Activated CD4-positive, alpha-beta T cell treated with anti-CD3 and anti-CD28 coated beads, Interleukin-2, amount 10 ng/mL, durations not matched to agents 24 days and 14 days (primary cell): ENCODE measurements around the gene C16orf78. TPM values are rescaled to one million over a fixed set of nuclear protein-coding genes. Genes with fewer than 3 reads are reported as not detected.

Source experiments
- DNase-seq: peaks from one replicate; pipeline ENCODE4 v3.0.0; 2022
- H3K27ac Mint-ChIP-seq: one replicate; pipeline ENCODE4 v1.8.0; 2022; ENCODE audit warnings: mild to moderate bottlenecking, mixed read lengths
- H3K27me3 Mint-ChIP-seq: one replicate; pipeline ENCODE4 v1.8.0; 2022; ENCODE audit warnings: mixed read lengths
- H3K36me3 Mint-ChIP-seq: one replicate; pipeline ENCODE4 v1.8.0; 2022; ENCODE audit warnings: low read depth, mild to moderate bottlenecking, mixed read lengths
- H3K4me1 Mint-ChIP-seq: one replicate; pipeline ENCODE4 v1.8.0; 2021; ENCODE audit warnings: mixed read lengths
- H3K4me3 Mint-ChIP-seq: one replicate; pipeline ENCODE4 v1.8.0; 2022; ENCODE audit warnings: mild to moderate bottlenecking, moderate library complexity, mixed read lengths
- H3K9me3 Mint-ChIP-seq: one replicate; pipeline ENCODE4 v1.8.0; 2021; ENCODE audit warnings: mixed read lengths
- intact Hi-C: fragments of 100-400 bp; cut with micrococcal nuclease; formaldehyde crosslinking; loops from one replicate; pipeline ENCODE4 v1.15.1; 2023
- total RNA-seq: library from RNA; stranded (reverse); gene quantifications from 2 replicates; pipeline ENCODE4 v1.2.3, GENCODE V29; 2022

C16orf78 gene
- total RNA-seq, 1 donor from 2014 or later = not detected

GRCh38 chr16:49440156-49441065 is 66.8 kb downstream of the C16orf78 start:
- intact Hi-C loops = no loop called here
- Mint-ChIP-seq H3K36me3 (no peaks in the 10 kb centered on the region), H3K27me3 (peaks cover 2% of the 10 kb centered on the region), H3K9me3 (no peaks in the 10 kb centered on the region), H3K4me1 (peaks cover 16% of the 10 kb centered on the region), H3K4me3 (no peak overlapping the region), H3K27ac (no peak overlapping the region)
- no peak for DNase-seq

DNA sequence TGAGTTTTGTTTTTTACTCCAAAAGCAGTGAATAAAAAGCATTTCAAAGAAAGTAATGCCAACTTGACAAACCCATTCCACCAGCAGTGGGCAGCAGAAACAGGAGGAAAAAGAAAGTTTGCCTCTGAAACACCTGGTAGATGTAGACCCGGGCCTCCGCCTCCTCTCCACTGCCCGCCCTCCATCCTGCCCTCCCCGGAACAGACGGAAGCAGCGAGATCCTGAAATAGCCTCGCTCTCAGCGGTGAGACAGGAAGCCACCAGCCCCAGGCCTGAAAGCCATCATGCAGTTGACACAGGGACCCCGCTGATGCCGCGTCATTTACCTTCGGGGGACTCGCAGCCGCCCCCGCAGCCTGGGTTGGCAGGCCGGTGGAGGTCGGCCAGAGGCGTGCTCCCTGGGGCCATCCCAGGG is 67.8 kb downstream of the C16orf78 start:
- Mint-ChIP-seq H3K27ac (peak overlapping the region; percentile 31), H3K36me3 (no peaks in the 10 kb centered on the region), H3K27me3 (peaks cover 3% of the 10 kb centered on the region), H3K4me1 (peaks cover 16% of the 10 kb centered on the region), H3K4me3 (peak overlapping the region; percentile 50), H3K9me3 (no peaks in the 10 kb centered on the region)
- intact Hi-C loops = no loop called here
- DNase-seq = peak; percentile 92

- Mint-ChIP-seq H3K36me3 (no peaks in the 10 kb centered on the region), H3K9me3 (no peaks in the 10 kb centered on the region), H3K4me3 (no peak overlapping the region), H3K4me1 (peaks cover 16% of the 10 kb centered on the region), H3K27me3 (peaks cover 9% of the 10 kb centered on the region), H3K27ac (no peak overlapping the region)
- no peak for DNase-seq
- intact Hi-C loops = no loop called here
Observed at GRCh38 chr16:49442805-49443204, 69.2 kb downstream of the C16orf78 start.

DNA sequence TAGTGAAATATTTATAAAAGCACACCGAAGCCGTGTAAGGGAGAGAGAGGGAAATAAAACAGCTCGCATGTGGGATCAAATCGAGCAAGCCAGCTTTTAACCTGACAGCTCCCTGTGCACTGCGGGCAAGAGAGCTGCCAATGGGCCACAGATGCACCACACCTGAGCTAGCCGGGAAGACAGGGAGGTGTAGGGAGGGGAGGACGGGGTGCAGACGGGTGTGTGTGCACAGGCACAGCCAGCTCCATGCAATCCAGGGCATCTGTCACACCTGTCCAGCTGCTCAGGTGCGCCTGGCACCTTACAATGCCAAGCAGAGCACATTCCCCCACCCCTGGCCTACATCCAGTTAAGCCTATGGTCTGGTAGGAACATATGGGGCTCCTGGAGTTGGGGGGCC is 70.0 kb downstream of the C16orf78 start:
- H3K9me3 Mint-ChIP-seq = no peaks in the 10 kb centered on the region
- peaks cover 16% of the 10 kb centered on the region for H3K4me1 Mint-ChIP-seq
- H3K4me3 Mint-ChIP-seq = no peak overlapping the region
- intact Hi-C loops = no loop called here
- DNase-seq = no peak
- H3K27ac Mint-ChIP-seq = no peak overlapping the region
- H3K36me3 Mint-ChIP-seq = no peaks in the 10 kb centered on the region
- peaks cover 12% of the 10 kb centered on the region for H3K27me3 Mint-ChIP-seq

DNA sequence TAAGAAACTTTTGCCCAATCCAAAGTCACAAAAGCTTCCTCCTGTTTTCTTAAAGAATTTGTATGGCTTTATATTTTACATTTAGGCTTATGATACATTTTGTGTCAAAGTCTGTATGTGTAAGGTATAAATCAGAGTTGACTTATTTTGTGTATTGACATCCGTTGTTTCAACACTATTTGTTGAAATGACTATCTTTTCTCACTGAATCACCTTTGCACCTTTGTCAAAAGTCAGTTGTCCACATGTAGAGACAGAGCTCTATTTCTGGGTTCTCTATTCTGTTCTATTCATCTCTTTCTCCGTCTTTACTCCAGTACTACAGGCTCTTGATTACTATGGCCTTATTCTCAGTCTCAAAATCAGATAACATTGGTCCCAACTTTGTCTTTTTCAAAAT is 73.2 kb downstream of the C16orf78 start:
- DNase-seq = no peak
- no peak overlapping the region for H3K4me3 Mint-ChIP-seq
- H3K27ac Mint-ChIP-seq = no peak overlapping the region
- no peaks in the 10 kb centered on the region for H3K9me3 Mint-ChIP-seq
- H3K27me3 Mint-ChIP-seq = peaks cover 24% of the 10 kb centered on the region
- peaks cover 7% of the 10 kb centered on the region for H3K4me1 Mint-ChIP-seq
- intact Hi-C loops = no loop called here
- no peaks in the 10 kb centered on the region for H3K36me3 Mint-ChIP-seq

Other genes with a start within 250 kb of the C16orf78 start
- gene CBLN1, start 92.0 kb upstream of the C16orf78 start, total RNA-seq = not detected in 2 replicates